ENCODE measurements around the gene SUFU. TPM values are rescaled to one million over a fixed set of nuclear protein-coding genes. Genes with fewer than 3 reads are reported as not detected.

Gene SUFU
- total and polyA plus RNA-seq, 2 of the 8 experiments (the other 6 are each of a cell fraction or from before 2014, with no cell fraction given): 7.0 to 10.8 TPM

DNA sequence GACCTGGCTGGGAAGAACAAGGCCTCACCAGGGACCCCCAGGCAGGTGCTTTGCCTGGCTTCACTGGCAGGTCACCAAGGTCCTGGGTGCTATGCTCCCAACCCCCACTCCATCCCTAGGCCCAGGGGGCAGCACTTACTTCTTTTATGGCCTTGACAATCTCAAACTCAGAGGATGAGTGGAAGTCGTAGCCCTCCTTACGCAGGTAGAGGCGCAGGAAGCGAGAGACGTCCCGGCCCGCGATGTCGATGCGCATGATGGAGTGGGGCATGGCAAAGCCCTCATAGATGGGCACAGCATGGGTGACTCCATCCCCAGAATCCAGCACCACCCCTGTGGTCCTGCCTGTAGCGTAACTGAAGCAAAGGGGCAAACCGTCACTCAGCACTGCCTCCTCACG, 19.8 kb upstream of the SUFU start (continued):
- TF ChIP-seq CHD7 (IDR thresholded peaks at IDR 0.05; ENCODE audit: insufficient replicate concordance, low read length) (no peak), CHD1 (IDR thresholded peaks at IDR 0.05; ENCODE audit: low read depth, low read length) (no peak), CREB1 (IDR thresholded peaks at IDR 0.05) (no peak), BCL11A (IDR thresholded peaks at IDR 0.05; ENCODE audit: low read depth in 2 of 2, low read length in 2 of 2) (no peak), KDM5A (IDR thresholded peaks at IDR 0.05; ENCODE audit: low read length) (no peak), HDAC2 (IDR thresholded peaks at IDR 0.05; ENCODE audit: borderline replicate concordance in 1 of 2, low read depth in 2 of 2, low read length in 2 of 2) (no peak), KDM1A (IDR thresholded peaks at IDR 0.05; ENCODE audit: borderline replicate concordance, low read length) (no peak)

Measured in H1 (cell line).